Mucosa of rectum (tissue), 2 donors: Measurements from ENCODE around the gene GPR89B.
"Not testable (repeated sequence)": the region's sequence is repeated elsewhere in the genome, so short reads cannot be mapped to it uniquely, and the experiment has no call there.

ENCODE experiments used
- H3K27ac ChIP-seq, 2 donors: one replicate each; pipeline ENCODE4 v1.7.0; 2013; ENCODE audit warnings: inconsistent platforms in 2 of 2, low read depth in 2 of 2, low read length in 2 of 2
- H3K27me3 ChIP-seq, 2 donors: one replicate each; pipeline ENCODE4 v1.7.0; 2013; ENCODE audit warnings: low read length in 2 of 2; ENCODE audit not compliant: control insufficient read depth in 2 of 2, insufficient read depth in 2 of 2
- H3K36me3 ChIP-seq, 2 donors: one replicate each; pipeline ENCODE4 v1.7.0; 2013; ENCODE audit warnings: low read length in 2 of 2; ENCODE audit not compliant: control insufficient read depth in 2 of 2, insufficient read depth in 2 of 2
- H3K4me1 ChIP-seq, 2 donors: one replicate each; pipeline ENCODE4 v1.7.0; 2013; ENCODE audit warnings: low read length in 2 of 2, mild to moderate bottlenecking in 1 of 2; ENCODE audit not compliant: control insufficient read depth in 2 of 2, insufficient read depth in 2 of 2
- H3K4me3 ChIP-seq, 2 donors: one replicate each; pipeline ENCODE4 v1.7.0; 2013; ENCODE audit warnings: low read length in 2 of 2
- H3K9ac ChIP-seq, 2 donors: one replicate each; pipeline ENCODE4 v1.7.0; 2013; ENCODE audit warnings: low read length in 2 of 2, low read depth in 1 of 2, mild to moderate bottlenecking in 1 of 2
- H3K9me3 ChIP-seq, 2 donors: one replicate each; pipeline ENCODE4 v1.7.0; 2013; ENCODE audit warnings: low read length in 2 of 2; ENCODE audit not compliant: control insufficient read depth in 2 of 2
- donor health status: healthy.
- donor health status: Normal muscosa, but diverticular disease.

GPR89B gene

GRCh38 chr1:148032247-148032646, 104.0 kb downstream of the GPR89B start:
- not testable (repeated sequence) for H3K36me3 ChIP-seq, H3K9me3 ChIP-seq, H3K27me3 ChIP-seq, H3K9ac ChIP-seq, H3K27ac ChIP-seq, H3K4me1 ChIP-seq, H3K4me3 ChIP-seq

DNA sequence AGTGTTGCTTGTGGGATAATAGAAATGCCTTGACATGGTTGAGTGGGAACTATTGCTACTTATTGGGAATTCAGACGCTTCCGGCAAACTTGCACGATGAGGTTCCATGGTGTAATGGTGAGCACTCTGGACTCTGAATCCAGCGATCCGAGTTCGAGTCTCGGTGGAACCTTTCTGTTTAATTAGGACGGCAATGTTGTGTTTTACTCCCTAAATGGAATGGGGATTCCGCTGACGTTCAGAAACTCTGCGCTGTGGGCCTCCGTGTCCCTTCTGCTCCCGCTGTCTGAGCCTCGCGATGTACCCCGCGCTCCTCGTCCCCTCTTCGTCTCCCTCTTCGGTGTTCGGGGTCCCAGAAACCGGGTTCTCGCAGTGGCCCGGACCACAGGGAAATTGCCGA, 104.5 kb downstream of the GPR89B start:
- not testable (repeated sequence) for H3K9ac ChIP-seq, H3K36me3 ChIP-seq, H3K27me3 ChIP-seq, H3K9me3 ChIP-seq, H3K27ac ChIP-seq, H3K4me1 ChIP-seq, H3K4me3 ChIP-seq

GRCh38 chr1:148033147-148033546, 104.9 kb downstream of the GPR89B start:
- H3K27ac ChIP-seq, H3K4me3 ChIP-seq, H3K27me3 ChIP-seq, H3K4me1 ChIP-seq, H3K9ac ChIP-seq, H3K9me3 ChIP-seq, H3K36me3 ChIP-seq: not testable (repeated sequence)

DNA sequence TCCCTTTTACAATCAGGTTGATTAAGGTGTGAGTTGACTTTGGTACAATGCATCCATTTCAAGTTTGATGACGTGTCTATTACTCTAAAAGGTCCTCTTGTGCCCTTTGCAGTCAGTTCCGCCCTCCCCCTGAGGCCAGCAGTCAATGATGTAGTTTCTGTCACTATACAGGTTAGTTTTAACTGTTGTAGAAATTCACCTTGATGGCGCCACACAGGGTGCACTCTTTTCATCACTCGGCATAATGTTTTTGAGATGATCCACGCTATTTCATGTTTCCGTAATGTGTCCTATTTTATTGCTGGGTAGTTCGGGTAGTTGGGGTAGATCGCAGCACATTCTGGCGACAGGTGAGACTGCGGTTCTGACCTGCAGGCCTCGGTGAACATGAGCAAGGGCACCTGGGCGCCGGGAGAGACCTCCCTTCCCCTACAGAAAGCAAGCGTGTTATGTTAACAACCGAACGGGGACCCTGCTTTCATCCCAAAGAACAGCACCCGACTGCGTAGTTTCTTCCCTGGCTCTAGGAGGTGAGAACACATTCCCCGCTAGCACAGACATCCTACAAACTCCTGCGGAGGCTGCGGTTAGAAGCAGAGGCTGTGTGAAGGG, 109.7 kb downstream of the GPR89B start:
- Histone ChIP-seq H3K4me3 (peak overlapping the region in 1 of 2 donors; percentile 66), H3K9ac (peak overlapping the region in 1 of 2 donors; percentile 56), H3K27ac (peak overlapping the region in 1 of 2 donors; percentile 23)
- not testable (repeated sequence) for H3K9me3 ChIP-seq, H3K4me1 ChIP-seq, H3K27me3 ChIP-seq, H3K36me3 ChIP-seq

DNA sequence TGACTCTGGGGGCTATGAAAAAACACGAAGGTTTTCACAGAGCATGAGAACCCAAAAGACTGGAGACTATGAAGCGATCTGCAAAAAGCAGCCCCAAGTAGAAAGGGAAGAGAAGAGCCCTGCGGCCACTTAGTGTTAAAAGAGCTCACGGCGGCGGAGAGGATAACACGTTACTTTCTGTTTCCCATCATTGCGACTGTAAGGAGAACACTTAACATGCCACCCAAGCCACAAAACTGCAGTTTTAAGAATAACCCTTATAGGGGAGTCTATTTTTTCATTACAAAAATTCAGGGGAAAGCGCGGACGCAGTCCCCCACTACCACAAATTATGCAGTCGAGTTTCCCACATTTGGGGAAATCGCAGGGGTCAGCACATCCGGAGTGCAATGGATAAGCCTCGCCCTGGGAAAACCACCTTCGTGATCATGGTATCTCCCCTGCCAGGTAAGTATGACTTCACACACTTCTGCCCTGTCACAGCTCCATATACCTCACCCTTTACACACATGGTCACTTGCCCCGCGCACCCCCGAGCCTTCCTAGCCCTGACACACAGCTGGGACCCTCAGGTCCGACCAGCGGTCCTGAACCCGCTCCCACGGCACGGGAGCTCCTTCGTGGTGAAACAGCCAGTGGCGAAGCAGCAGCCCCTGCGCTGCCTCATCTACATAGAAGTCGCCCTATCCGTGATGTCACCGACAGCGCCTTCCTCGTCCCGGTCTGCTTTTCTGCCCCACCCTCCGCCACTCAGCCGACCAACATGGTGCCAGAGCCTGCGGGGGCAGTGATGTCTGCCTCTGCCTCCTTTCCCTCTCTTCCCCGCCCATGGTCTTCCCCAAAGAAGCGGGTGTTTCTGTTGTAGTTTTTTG, 110.5 kb downstream of the GPR89B start:
- peak overlapping the region in 1 of 2 donors; percentile 56 for H3K9ac ChIP-seq
- not testable (repeated sequence) for H3K36me3 ChIP-seq, H3K27me3 ChIP-seq, H3K9me3 ChIP-seq, H3K4me1 ChIP-seq
- peak overlapping the region; percentile 23 to 51 for H3K27ac ChIP-seq
- peak overlapping the region; percentile 30 to 66 for H3K4me3 ChIP-seq
